ENCODE measurements around the gene CALB2. TPM values are rescaled to one million over a fixed set of nuclear protein-coding genes. Genes with fewer than 3 reads are reported as not detected.
A peak's percentile ranks its signal among the peaks of the same experiment; 100 is the strongest.

Gene CALB2
- total and polyA plus RNA-seq, 2 of the 4 experiments (the other 2 are of a cell fraction) = 0.18 to 0.32 TPM

- peak; percentile 50 for TF ChIP-seq RAD21 (IDR thresholded peaks at IDR 0.05; ENCODE audit: low read length)
These were observed 8.9 kb downstream of the CALB2 start (continued) for GRCh38 chr16:71367241-71367976.

- H2AK9ac ChIP-seq (replicated peaks; ENCODE audit: low read depth, low read length, poor library complexity) = no peak overlapping the region
- H2BK120ac ChIP-seq (ENCODE audit: low read depth, low read length) = no peak overlapping the region
- no peak overlapping the region for H4K91ac ChIP-seq (ENCODE audit: insufficient read depth, low read depth, low read length)
- ATAC-seq (ENCODE audit: low read depth) (no peak), DNase-seq (no peak)
- intact Hi-C loops (cut with micrococcal nuclease) (no loop called here), in situ Hi-C loops (cut with MboI; ENCODE audit: low sequenced_read_pairs) (loop anchor here (25.0 kb wide), 1 partner anchor 682 kb away; the partner anchor contains the start of gene MTSS2), dilution Hi-C loops (cut with HindIII; ENCODE audit: low sequenced_read_pairs, unreplicated experiment) (no loop called here)
- BruUV-seq (replicated peaks) = no TSS peak
- no peaks in the 10 kb centered on the region for H3K4me1 ChIP-seq (ENCODE audit: control insufficient read depth, insufficient read depth, low read length)
- no peaks in the 10 kb centered on the region for H4K20me1 ChIP-seq (ENCODE audit: insufficient read depth, low read length)
- H3K4me3 ChIP-seq (ENCODE audit: insufficient read depth, low read depth, low read length) = no peak overlapping the region
- ChIA-PET POLR2A (ENCODE audit: unreplicated experiment) (no interaction called here), CTCF (no interaction called here)
- no CpG with 5 or more reads among the region's 10 CpGs for WGBS, 2 experiments (ENCODE audit: extremely low coverage in 2 of 2, insufficient read length in 1 of 2)
- H3K56ac ChIP-seq (ENCODE audit: extremely low read depth, insufficient read depth, low read length) = no peak overlapping the region
- no peak overlapping the region for H2AK5ac ChIP-seq (ENCODE audit: low read depth, low read length)
- H3K36me3 ChIP-seq (ENCODE audit: control insufficient read depth, insufficient read depth, low read length) = no peaks in the 10 kb centered on the region
- H4K5ac ChIP-seq (ENCODE audit: low read depth, low read length) = no peak overlapping the region
- TF ChIP-seq CTCF (conservative IDR thresholded peaks at IDR 0.05; ENCODE audit: low read depth, low read length) (no peak), SMC3 (IDR thresholded peaks at IDR 0.05; ENCODE audit: low read depth, low read length) (no peak), MAZ (IDR thresholded peaks at IDR 0.05; ENCODE audit: borderline replicate concordance, low read depth, low read length) (no peak), RFX5 (IDR thresholded peaks at IDR 0.05; ENCODE audit: low read depth, low read length) (no peak), RAD21 (IDR thresholded peaks at IDR 0.05; ENCODE audit: low read length) (no peak), MXI1 (IDR thresholded peaks at IDR 0.05; ENCODE audit: borderline replicate concordance, low read depth, low read length) (no peak), USF2 (IDR thresholded peaks at IDR 0.05; ENCODE audit: low read depth, low read length) (no peak), BHLHE40 (IDR thresholded peaks at IDR 0.05; ENCODE audit: low read depth, low read length) (no peak), POLR2A (IDR thresholded peaks at IDR 0.05; ENCODE audit: low read depth, low read length) (no peak), RCOR1 (IDR thresholded peaks at IDR 0.05; ENCODE audit: insufficient replicate concordance, low read length) (no peak), CHD1 (IDR thresholded peaks at IDR 0.05; ENCODE audit: low read depth, low read length) (no peak), NFE2L2 (IDR thresholded peaks at IDR 0.05; ENCODE audit: low read depth, low read length) (no peak)
- TF ChIP-seq, protein P1, sequence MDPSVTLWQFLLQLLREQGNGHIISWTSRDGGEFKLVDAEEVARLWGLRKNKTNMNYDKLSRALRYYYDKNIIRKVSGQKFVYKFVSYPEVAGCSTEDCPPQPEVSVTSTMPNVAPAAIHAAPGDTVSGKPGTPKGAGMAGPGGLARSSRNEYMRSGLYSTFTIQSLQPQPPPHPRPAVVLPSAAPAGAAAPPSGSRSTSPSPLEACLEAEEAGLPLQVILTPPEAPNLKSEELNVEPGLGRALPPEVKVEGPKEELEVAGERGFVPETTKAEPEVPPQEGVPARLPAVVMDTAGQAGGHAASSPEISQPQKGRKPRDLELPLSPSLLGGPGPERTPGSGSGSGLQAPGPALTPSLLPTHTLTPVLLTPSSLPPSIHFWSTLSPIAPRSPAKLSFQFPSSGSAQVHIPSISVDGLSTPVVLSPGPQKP (IDR thresholded peaks at IDR 0.05; ENCODE audit: borderline replicate concordance, low read depth, low read length) = no peak
- no peak overlapping the region for H3K14ac ChIP-seq (replicated peaks; ENCODE audit: low read depth, low read length)
- no peak overlapping the region for H2BK20ac ChIP-seq (ENCODE audit: low read depth, low read length)
- H3K9me1 ChIP-seq (ENCODE audit: insufficient read depth, low read length) = no peaks in the 10 kb centered on the region
- no peaks in the 10 kb centered on the region for H3K79me1 ChIP-seq (ENCODE audit: low read depth in 1 of 2, low read length in 2 of 2)
- no peak overlapping the region for H2BK5ac ChIP-seq (ENCODE audit: low read depth, low read length, poor library complexity, severe bottlenecking)
- H3K27ac ChIP-seq (ENCODE audit: insufficient read depth, low read length) = no peak overlapping the region
- no peaks in the 10 kb centered on the region for H3K9me3 ChIP-seq (ENCODE audit: control insufficient read depth, insufficient read depth, low read length)
- H2BK15ac ChIP-seq (ENCODE audit: low read depth, low read length) = no peak overlapping the region
- no peak overlapping the region for H3K23ac ChIP-seq (ENCODE audit: low read depth, low read length)
- H3K9ac ChIP-seq (ENCODE audit: low read depth, low read length) = no peak overlapping the region
- H3K4ac ChIP-seq (ENCODE audit: low read depth, low read length) = no peak overlapping the region
- H3K4me2 ChIP-seq (ENCODE audit: low read depth, low read length) = no peak overlapping the region
- no peak overlapping the region for H3K18ac ChIP-seq (ENCODE audit: low read depth, low read length)
- H4K8ac ChIP-seq (ENCODE audit: low read depth in 2 of 2, low read length in 2 of 2) = no peak overlapping the region
- H3K27me3 ChIP-seq (ENCODE audit: control insufficient read depth, insufficient read depth, low read length) = peaks cover 13% of the 10 kb centered on the region
- no peak overlapping the region for H2AFZ ChIP-seq (replicated peaks; ENCODE audit: low read length, poor library complexity)
These were observed 10.4 kb downstream of the CALB2 start for GRCh38 chr16:71368958-71369357.
